Measurements from ENCODE around the gene ULK2.
"Not testable (repeated sequence)": the region's sequence is repeated elsewhere in the genome, so short reads cannot be mapped to it uniquely, and the experiment has no call there.

Gene ULK2

DNA sequence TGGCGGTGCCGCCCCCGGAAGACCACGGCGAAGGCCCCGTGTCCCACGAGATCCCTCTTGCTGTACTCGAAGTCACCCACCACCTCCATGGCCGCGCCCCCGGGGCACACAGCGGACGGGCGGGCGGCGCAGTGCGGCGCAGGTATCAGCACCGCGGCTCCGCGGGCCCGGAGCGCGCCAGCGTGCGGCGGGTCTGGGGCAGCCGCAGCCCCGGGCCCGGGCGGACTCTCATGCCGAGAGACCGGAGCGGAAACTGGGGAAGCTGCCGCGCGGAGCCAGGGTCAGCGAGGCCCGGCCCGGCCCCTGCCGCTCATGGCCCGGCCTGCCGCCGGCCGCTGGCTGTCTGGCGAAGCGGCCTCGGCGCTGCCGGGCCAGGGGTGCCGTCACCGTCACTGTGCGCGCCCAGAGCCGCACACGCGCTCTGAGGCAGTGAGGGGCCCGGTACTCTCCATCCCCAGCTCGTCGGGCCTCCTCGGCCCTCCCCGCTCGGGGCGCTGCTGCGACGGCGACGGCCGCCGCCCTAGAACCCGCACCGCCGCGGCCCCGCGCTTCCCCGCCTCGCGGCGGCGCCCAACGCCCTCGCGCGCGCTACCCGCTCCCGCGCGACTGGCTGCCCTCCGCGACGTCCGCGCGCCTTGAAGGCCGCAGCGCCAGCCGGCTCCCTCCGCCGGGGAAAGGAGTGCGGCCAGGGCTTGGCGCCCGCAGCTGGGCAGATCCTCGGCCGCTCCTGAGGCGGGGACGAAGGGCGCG lies at the start of gene ULK2:
Gene ULK2, minus strand, starts transcription at position 608 of the 750 bp plus-strand sequence. Its CDS starts 519 bp downstream, at position 89.
- peak; percentile 39 for DNase-seq (ENCODE audit: low spot score)

DNA sequence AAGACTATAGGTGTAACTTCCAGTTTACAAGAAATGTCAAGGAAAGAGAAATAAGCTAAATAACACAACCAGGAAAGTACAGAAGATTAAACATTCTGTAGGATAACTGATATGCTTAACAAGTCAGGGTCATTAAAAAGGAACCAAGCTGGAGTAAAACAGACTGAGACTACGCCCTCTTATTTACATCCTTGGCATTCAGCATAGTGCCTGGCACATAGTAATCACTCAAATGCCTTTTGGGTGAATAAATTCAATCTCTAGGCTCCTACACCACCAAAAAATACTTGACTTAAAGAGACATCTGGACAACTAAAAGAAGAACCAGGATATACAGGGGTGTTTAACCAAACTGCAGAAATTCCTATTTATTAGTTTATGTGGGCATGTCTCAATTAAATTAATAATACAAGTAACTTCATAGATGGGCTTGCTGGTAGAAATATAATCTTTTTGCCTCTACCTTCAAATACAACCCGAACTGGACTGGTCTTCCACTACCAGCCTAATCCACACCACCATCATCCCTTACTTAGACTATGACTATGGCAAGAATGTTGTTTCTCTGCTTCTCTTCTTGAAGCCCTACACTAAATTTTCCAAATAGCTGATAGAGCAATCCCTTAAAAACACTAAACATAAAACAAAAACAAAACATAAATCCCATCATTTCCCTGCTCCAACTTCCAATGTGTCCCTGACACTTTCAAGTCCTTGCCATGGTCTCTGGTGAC lies 47.7 kb upstream of the ULK2 start:
- no peak for DNase-seq (ENCODE audit: low spot score)

DNA sequence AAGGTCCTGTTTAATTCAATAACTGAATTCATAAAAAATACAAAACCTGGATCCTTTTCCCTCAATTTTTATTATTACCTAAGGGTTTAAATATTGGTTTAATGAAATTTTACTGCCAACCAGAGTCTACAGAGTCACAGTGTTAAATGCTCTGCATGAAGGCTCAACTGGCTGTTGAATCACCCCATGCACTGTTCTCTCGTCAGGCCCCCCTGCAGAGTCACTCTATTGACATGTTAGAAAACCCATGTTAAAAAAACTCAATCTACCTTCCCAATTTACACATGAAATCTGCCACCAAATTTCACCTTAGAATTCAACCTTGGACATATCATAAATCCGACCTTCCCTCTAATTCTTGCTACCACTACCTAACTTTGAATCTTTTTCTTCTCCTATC lies 43.3 kb upstream of the ULK2 start:
- no peak for DNase-seq (ENCODE audit: low spot score)

DNA sequence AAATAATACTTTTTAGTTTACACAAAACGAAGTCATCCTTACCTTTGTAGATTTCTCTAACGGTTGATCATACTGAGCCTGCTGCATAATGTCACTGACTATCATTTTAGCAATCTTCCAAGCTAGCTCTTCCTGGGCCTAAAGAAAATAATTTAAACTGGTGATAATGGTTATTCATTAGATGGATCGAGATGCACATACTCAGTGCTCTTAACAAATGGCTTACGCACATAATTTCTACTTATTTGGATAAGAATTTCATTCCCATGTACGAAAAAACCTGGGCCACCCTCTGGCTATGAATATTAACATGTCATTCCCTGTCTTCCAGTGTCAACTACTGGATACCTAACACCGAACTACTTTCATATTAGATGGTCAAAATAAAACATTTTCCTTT lies 41.4 kb upstream of the ULK2 start:
- no peak for DNase-seq (ENCODE audit: low spot score)

DNA sequence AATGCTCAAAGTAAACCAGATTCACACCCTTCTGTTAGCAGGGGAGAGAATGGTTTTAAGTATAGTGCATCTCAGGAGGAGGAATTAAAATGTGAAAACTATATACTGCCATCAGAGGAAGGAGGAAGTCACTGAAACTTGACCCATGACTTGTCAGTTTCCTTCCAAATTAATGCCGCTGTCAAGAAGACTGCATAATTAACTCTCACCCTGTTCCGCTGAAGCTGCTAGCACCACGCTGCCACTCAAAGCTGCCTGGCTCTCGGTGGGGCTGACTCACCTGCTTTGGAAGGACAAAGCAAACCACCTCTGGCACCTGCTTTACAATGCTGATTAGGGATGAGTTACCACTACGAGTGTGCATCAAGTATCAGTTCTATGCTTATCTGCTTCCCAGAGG lies 37.8 kb upstream of the ULK2 start:
- no peak for DNase-seq (ENCODE audit: low spot score)

DNA sequence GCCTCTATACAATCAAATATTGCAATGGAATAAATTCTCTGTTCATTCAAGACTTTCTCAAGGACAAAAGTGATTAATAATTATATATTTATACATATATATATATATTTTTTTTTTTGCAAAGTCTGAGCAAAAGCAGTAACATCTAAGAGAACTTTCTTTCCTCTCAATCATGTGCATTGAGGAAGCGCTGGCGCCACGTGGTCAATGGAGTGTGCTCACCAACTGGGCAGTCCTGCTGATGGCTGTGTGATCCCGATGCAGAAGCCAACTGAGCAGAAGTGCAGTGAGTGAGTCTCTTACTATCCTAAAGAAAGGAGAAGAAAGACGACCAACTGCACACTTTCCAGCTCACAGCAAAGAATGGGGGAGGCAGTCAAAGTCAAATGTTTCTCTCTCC lies 37.2 kb upstream of the ULK2 start:
- DNase-seq (ENCODE audit: low spot score): no peak

DNA sequence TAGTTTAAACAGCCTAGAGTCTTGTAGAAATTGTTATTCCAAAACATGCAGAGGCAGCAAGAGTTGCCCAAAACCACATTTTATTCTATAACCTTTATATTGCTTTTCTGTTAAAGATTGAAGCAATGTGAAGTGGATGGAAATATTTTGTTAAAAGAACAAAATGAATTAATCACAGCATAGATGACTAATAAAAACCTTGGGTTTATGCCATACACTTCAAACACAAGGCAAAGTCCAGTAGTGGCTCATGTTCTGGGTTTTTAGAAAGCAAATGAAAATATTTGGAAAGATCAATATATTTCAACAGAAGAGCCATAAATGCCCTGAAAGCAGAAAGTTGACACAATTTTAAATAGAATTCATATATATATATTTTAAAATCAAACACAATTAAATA lies 36.7 kb upstream of the ULK2 start:
- no peak for DNase-seq (ENCODE audit: low spot score)

DNA sequence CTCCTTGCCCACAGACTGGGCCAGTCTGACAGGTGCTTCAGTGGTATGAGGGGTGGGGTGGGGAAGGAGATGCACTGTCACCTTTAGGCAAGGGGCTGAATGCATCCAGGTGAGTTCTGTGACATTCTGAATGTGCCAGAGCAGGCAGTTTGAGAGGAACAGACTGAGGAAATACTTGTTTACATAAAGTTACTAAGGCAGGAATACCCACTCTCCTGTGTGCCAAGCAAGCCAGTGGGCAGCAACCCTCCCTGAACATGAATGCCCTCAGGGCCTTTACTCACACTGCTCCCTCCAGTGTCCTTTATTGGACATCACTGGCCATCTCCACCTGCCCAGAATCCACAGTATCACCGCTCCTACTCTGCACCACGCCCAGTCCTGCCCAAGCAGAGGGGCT lies 33.1 kb upstream of the ULK2 start:
- no peak for DNase-seq (ENCODE audit: low spot score)

DNA sequence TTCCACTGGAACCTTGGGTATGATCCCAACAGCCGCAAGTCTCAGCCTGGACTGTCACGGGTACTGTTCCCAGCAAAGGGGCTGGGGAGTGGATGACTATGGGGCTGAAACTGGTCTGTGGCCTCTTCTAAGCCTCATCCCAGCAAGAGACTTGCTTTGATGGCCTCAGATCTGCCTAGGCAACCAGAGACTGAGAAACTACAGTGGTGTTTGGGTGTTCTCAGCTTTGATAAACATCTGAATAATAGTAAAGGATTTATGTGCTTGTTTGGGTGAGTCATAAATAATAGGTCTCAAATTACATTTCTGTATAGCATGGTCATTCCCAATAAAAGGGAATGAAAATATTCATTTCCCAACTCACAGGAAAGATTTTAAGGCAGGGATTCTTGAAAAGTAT lies 30.2 kb upstream of the ULK2 start:
- DNase-seq (ENCODE audit: low spot score): no peak

DNA sequence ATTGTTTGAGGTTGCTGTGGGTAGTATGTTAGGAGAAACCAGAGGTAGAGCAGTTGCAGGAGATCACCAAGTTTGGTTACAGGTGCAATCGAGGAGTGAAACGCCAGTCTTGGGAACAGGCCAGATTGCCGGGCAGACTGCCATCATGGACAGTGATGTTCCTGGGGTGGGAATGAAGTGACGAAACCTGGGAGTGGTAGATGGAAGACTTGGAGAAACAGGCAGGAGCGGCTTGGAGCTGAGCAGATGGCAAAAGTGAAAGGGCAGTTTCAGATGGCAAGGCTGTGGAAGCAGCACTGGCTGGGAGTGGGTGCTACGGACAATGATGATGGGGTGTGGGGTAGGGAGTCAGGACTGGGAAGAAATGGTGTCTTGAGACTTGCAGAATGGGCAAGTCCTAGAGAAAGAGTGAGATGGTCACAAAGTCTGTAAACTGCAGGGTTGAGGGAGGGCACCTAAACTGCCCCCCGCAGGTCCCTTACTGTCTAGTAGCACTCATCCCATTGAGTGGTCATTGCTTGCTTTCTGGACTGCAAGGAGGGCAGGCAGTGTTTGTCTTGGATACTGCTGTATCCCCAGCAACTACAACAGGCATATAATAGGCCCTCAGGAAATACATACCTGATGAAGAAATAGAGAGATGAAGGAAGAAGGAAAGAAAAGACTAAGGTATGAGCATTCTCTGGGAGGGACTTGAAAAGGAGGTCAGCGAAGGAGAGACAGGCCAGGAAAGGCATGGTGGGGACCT lies 29.5 kb upstream of the ULK2 start:
- DNase-seq (ENCODE audit: low spot score): no peak

DNA sequence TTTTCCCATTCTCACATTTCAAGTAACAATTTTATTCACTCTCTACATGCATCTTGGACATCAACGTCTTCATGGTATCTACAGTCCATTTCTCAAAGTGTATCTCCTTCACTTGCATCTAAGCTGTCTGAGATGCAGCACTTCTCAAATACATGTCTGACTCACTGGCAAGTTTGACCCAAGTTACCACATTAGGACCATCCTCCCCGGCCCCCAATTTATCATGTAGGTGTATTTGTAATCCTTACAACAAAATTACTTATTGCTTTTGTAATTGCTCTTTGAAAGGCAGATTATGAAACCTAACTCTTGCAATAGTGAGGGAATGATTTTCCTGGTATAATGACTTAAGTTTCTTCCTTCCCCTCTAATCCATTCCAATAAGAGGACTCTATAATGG lies 28.9 kb upstream of the ULK2 start:
- no peak for DNase-seq (ENCODE audit: low spot score)

DNA sequence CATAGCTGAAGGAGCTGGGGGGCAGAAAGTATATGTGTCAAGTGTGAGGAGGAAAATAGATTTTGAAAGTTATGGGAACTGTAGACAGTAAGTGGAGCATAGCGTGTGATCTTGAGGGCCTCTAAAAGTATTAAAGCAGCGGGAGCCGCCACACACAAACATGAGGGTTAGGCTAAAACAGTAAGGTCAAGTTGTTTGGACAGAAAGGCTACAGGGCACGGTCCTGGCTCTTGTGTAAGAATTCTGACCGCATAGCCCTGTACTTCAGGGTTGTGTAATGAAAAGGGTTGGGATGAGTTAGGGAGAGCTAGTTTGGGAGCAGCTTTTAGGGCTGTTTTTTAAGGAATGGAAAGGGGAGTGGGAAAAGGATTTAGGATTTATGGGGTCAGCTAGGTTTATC lies 22.8 kb upstream of the ULK2 start:
- DNase-seq (ENCODE audit: low spot score): not testable (repeated sequence)

DNA sequence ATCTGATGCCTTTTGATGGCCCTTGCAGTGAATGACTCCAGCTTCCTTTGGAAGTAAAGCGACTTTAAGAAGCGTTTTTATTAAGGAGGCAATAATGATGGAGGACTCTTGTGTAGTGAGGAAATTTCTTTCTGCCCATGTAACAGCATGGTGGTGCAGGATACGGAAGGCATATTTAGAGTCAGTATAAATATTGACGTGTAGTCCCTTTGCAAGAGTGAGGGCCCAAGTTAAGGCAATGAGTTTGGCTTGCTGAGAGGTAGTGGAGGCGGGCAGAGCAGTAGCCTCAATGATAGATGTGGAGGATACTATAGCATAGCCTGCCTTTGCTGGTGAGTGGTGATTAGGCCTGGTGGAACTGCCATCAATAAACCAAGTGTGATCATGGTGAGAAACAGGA lies 22.3 kb upstream of the ULK2 start:
- not testable (repeated sequence) for DNase-seq (ENCODE audit: low spot score)

DNA sequence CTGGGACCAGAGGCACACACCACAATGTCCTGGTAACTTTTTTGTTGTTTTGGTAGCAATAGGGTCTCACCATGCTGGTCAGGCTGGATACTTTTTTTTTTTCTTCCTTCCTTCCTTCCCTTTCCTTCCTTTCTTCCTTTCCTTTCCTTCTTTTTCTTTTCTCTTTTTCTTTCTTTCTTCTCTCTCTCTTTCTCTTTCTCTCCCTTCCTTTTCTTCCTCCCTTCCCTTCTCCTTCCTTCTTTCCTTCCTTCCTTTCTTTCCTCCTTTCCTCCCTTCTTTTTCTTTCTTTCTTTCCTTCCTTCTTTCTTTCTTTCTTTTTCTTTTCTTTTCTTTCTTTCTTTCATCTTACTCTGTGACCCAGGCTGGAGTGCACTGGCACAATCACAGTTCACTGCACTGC lies 18.4 kb upstream of the ULK2 start:
- no peak for DNase-seq (ENCODE audit: low spot score)

DNA sequence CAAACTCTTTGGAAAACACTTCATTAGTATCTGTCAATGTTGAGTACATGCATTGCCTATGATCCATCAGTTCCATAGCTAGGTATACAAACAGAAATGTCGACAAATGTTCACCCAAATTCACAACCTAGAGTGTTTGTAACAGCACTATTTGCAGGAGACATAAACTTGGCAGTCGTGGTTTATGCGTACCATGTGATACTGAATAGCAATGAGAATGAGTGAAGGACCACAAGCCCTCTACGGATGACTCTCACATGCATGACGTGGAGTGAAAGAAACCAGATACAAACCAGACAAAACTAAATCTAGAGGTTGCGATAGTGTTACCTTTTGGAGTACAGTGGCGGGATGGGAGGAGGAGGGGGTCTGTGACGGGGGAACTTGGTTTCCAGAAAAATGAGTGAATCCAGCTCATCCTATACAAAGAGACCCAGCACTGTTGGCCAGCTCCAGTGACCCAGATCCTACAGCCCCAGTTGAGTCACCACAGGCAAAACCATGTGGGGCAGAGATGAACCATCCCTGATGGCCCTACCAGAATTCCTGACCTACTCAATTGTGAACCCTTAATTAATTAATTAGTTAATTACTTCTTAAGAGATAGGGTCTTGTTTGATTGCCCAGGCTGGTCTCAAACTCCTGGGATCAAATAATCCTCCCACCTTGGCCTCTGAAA lies 15.9 kb upstream of the ULK2 start:
- DNase-seq (ENCODE audit: low spot score): no peak

DNA sequence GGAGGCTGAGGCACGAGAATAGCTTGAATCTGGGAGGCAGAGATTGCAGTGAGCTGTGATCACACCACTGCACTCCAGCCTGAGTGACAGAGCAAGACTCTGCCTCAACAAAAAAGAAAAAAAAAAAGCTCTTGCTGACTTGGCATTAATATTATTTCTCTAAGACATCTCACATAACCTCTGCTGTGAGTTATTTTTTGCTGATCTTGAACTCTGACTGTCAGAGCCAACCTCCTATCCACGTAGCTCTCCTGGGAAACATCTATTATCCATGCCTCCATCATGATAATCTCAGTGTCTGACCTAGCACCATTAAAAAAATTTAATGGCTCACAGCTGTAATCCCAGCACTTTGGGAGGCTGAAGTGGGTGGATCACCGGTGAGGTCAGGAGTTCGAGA lies 12.7 kb upstream of the ULK2 start:
- no peak for DNase-seq (ENCODE audit: low spot score)

DNA sequence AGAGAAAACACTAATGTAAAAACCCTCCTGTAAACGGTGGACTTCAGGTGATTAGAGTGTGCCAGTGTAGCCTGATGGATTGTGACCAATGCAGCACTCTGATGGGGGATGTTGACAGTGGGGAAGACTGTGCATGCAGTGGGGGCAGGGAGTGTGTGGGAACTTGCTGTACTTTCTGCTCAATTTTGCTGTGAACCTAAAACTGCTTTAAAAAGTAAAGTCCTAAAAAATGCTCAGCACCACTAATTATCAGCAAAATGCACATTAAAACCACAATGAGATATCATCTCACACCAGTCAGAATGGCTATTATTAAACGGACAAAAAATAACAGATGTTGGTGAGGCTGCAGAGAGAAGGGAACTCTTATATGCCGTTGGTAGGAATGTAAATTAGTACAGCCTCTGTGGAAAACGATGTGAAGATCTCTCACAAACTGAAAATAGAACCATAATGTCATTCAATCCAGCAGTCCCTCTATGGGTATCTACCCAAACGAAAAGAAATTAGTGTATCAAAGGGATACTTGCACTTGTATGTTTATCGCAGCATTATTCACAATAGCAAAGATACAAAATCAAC lies 9.7 kb upstream of the ULK2 start:
- DNase-seq (ENCODE audit: low spot score): no peak

DNA sequence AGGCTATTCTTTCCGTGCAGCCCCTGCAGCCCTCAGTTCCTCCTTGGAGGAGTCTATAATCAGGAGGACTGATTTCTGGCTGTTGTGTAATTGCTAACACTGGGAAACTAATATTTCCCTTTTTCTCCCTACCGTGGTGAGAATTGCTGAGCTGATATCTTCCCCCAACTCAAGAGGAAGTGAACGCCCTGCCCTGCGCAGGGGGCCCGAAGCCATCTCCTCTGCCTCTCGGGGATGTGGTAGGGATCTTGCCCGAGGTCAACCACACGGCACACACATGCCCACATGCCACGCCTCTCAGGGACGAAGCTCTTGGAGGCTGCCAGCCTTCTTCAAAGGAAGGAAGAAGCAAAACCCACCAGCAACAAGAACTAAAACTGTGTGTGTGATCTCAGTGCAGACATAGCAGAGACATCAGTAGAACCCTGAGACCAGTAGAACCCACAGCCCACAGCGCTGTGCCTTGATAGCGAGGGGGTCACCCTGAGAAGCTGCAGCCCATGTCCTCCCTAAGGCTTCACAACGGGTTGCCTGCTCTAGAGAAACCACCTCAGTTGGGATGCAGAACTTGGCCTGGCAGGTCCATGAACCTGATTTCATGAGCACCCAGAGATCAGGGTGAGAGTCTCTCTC lies 8.9 kb upstream of the ULK2 start:
- no peak for DNase-seq (ENCODE audit: low spot score)

DNA sequence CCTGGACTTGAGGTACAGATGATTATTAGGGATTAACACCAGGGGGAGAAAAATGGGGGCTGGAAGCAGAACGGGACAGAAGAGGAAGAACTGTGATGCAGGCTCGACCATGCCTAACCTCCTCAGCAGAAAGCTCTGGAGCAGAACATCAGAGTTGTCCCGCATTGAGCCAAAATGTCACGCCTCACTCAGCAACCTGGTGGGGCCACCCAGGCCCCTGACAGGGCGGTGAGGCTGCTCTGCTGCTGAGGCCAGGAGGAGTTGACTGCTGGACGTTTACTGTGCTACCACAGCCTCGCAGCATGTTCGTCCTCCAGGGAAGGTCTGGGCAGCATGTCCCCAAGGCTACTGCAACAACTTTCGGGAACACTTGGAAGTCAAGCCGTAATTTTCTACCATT lies 6.5 kb upstream of the ULK2 start:
- DNase-seq (ENCODE audit: low spot score): no peak

DNA sequence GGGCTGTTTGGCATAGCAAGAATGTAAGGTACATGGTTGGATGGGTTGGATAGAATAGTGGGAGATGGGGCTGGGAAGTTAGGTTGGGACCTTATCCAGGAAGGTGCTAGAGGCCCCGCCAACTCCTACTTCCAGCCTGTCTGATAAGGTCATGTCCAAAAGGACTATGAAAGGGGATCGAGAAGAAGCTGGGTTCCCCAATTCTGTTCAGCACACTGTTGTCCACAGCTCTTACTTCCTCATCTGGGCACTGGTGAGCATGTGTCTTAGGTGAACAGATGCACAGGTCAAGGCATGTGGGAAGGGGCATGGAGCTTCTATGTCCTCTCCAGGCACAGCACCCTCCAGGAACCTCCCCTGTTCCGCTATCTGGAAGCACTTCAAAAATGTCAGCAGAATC lies 5.6 kb upstream of the ULK2 start:
- DNase-seq (ENCODE audit: low spot score): no peak

DNA sequence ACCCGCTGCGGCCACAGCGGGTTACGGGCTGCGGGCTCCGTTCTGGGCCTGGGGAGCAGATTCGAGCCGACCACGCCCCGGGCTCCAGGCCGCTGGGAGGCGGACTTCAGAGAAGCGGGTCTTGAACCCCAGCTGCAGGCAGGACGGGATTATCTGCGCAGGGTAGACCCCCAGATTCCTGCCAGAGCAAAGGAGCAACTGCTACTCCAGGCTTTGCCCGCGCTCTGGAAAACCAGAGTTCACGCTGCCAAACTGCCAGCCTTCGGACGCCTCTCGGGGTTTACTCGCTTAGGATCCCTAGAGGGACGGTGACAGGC lies 301 bp upstream of the ULK2 start:
- no peak for DNase-seq (ENCODE audit: low spot score)

DNA sequence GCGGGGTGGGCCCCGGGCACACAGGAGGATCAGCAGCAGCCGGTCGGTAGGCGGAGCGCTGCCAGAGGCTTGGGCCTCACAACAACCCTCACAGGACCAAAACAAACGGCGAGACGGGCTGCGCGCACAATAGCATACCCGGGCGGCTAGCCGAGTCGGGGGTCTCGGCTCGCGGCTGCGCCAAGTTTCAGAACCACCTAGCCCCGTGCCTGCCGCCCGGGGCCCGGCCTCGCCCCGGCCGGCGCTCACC lies 732 bp downstream of the ULK2 start:
- DNase-seq (ENCODE audit: low spot score): peak; percentile 66
